ENCODE data around the gene CDT1. TPM values are rescaled to one million over a fixed set of nuclear protein-coding genes. Genes with fewer than 3 reads are reported as not detected.
A peak's percentile ranks its signal among the peaks of the same experiment; 100 is the strongest.

The CDT1 gene
- total RNA-seq, 1 experiment from 2014 or later: 154 TPM

DNA sequence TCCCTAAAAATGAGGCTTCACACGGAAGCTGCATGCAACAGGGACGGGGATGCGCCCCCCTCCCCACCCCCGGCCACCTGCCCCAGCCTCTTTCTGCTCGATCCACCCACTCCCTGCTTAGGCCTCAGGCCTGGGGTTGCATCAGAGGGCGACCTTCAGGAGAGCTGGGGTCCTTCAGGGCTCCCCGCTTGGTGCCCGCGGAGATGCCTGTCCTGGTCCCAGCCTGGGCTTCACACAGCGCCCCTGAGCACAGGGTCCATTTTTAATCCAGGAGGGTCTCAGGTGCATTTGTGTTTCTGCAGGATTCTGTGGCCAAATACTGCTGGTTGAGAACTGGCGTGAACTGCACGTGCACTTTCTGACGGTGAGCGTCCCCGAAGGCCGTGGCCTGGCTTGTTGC, 15.5 kb downstream of the CDT1 start:
- TF ChIP-seq GABPB1 (CRISPR knock-in tag; IDR thresholded peaks at IDR 0.05) (no peak), ATF1 (CRISPR knock-in tag; IDR thresholded peaks at IDR 0.05) (no peak), MXD4 (CRISPR knock-in tag; IDR thresholded peaks at IDR 0.05; ENCODE audit: borderline replicate concordance) (no peak), OVOL2 (CRISPR knock-in tag; IDR thresholded peaks at IDR 0.05; ENCODE audit: borderline replicate concordance) (no peak), ZBTB21 (CRISPR knock-in tag; IDR thresholded peaks at IDR 0.05; ENCODE audit: borderline replicate concordance) (no peak), NR3C1 (CRISPR knock-in tag; conservative IDR thresholded peaks at IDR 0.05; ENCODE audit: low read depth) (no peak)
- TF ChIP-seq, protein P1, sequence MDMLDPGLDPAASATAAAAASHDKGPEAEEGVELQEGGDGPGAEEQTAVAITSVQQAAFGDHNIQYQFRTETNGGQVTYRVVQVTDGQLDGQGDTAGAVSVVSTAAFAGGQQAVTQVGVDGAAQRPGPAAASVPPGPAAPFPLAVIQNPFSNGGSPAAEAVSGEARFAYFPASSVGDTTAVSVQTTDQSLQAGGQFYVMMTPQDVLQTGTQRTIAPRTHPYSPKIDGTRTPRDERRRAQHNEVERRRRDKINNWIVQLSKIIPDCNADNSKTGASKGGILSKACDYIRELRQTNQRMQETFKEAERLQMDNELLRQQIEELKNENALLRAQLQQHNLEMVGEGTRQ (CRISPR knock-in tag; IDR thresholded peaks at IDR 0.05): no peak
- H3K9me3 Mint-ChIP-seq: no peaks in the 10 kb centered on the region
- ATAC-seq: no peak; the same call in 1 of the 2 replicates
- no peaks in the 10 kb centered on the region for H3K36me3 Mint-ChIP-seq
- no peaks in the 10 kb centered on the region for H3K27me3 Mint-ChIP-seq (ENCODE audit: low read depth)
- POLR2A ChIA-PET: no interaction called here
- no peak for DNase-seq (ENCODE audit: low spot score)
- H3K27ac Mint-ChIP-seq: peak overlapping the region; percentile 33; the same call in 1 of the 2 replicates
- CTCF ChIA-PET: interaction anchor here (0.6 to 5.5 kb wide), 5 partner anchors 62 to 758 kb away, joined by 3 to 32 read pairs (median 4); no protein-coding TSS in a partner anchor
- H3K4me1 Mint-ChIP-seq: no peaks in the 10 kb centered on the region; the same call in 1 of the 2 replicates
- H3K4me3 Mint-ChIP-seq: no peak overlapping the region

DNA sequence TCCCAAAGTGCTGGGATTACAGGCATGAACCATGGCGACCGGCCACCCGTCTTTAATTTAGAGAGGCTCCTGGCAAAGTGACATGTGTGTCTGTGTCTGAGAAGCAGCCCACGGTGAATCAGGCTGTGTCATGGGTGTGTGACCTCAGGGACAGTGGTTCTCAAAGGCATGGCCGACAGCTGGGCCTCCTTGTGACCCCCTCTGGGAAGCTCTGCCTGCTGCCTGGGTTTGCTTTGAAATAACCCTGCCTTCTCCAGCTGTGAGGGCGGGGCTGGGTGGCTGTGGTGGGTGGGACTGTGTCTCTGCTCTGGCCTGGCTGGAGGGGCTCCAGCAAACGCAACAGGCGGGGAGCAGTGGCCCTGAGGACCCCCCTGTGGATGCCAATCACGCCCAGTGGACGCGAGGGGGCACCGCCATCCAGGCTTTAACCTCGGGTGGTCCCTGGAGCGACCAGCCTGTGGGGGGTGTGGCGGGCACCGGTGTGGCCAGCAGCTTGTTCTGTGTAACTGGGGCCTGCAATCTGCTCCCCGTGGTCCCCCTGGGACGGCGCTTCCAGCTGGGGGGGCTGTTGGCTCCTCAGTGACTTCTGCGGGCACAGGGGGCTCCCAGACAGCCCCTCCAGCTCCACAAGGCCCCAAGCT, 16.9 kb downstream of the CDT1 start:
- H3K27ac Mint-ChIP-seq: no peak overlapping the region
- no peaks in the 10 kb centered on the region for H3K4me1 Mint-ChIP-seq
- no peaks in the 10 kb centered on the region for H3K27me3 Mint-ChIP-seq (ENCODE audit: low read depth)
- DNase-seq (ENCODE audit: low spot score) (no peak), ATAC-seq (no peak)
- H3K4me3 Mint-ChIP-seq: no peak overlapping the region
- H3K9me3 Mint-ChIP-seq: no peaks in the 10 kb centered on the region
- TF ChIP-seq TP53 (CRISPR knock-in tag; IDR thresholded peaks at IDR 0.05) (no peak), MXD4 (CRISPR knock-in tag; IDR thresholded peaks at IDR 0.05; ENCODE audit: borderline replicate concordance) (no peak), ZNF219 (CRISPR knock-in tag; IDR thresholded peaks at IDR 0.05; ENCODE audit: borderline replicate concordance) (no peak)
- TF ChIP-seq, protein P2, sequence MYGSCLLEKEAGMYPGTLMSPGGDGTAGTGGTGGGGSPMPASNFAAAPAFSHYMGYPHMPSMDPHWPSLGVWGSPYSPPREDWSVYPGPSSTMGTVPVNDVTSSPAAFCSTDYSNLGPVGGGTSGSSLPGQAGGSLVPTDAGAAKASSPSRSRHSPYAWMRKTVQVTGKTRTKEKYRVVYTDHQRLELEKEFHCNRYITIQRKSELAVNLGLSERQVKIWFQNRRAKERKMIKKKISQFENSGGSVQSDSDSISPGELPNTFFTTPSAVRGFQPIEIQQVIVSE (CRISPR knock-in tag; IDR thresholded peaks at IDR 0.05; ENCODE audit: borderline replicate concordance): no peak
- CTCF ChIA-PET: interaction anchor here (0.6 to 1.2 kb wide), 3 partner anchors 76 to 392 kb away, joined by 3 to 4 read pairs (median 3); no protein-coding TSS in a partner anchor
- POLR2A ChIA-PET: no interaction called here
- no peaks in the 10 kb centered on the region for H3K36me3 Mint-ChIP-seq

DNA sequence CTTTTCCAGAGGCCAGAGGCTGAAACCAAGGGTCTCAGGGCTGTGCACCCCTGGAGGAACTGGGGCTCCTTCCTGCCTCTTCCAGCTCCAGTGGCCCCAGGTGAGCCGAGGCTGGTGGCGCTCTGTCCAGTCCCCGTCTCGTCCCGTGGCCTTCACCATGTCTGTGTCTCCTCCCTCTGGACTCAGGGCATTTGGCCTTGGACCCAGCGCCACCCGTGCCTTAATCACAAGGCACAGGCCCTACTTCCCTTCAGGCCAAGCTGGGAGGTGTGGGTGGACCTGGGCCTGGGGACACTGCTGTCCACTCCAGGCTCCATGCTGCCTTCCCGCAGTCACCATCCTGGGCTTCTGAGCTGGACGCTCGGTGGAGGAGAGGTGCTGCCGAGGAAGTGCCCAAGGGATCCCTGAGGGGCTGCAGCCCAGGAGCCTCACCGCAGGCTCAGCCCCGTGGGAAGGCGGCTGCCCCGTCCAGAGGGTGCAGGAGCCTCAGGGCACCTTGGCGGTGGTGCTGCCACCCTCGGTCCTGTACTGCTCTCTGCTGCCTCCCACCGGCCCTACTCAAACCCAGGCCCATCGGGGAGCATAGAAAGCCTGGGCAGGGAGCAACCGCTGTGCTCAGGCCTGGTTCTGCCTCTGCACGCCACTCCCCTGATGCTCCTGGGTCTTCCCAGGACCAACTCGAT, 17.7 kb downstream of the CDT1 start:
- DNase-seq (ENCODE audit: low spot score) (no peak), ATAC-seq (peak; percentile 42)
- Mint-ChIP-seq H3K36me3 (no peaks in the 10 kb centered on the region), H3K27ac (no peak overlapping the region), H3K9me3 (no peaks in the 10 kb centered on the region), H3K4me1 (no peaks in the 10 kb centered on the region), H3K27me3 (ENCODE audit: low read depth) (no peaks in the 10 kb centered on the region), H3K4me3 (no peak overlapping the region)
- CTCF ChIA-PET: interaction anchor here (1.2 to 1.4 kb wide), 2 partner anchors 346 to 349 kb away, joined by 3 read pairs; no protein-coding TSS in a partner anchor
- POLR2A ChIA-PET: no interaction called here
- no peak for TF ChIP-seq ZNF671 (CRISPR knock-in tag; IDR thresholded peaks at IDR 0.05)
- TF ChIP-seq, protein P3, sequence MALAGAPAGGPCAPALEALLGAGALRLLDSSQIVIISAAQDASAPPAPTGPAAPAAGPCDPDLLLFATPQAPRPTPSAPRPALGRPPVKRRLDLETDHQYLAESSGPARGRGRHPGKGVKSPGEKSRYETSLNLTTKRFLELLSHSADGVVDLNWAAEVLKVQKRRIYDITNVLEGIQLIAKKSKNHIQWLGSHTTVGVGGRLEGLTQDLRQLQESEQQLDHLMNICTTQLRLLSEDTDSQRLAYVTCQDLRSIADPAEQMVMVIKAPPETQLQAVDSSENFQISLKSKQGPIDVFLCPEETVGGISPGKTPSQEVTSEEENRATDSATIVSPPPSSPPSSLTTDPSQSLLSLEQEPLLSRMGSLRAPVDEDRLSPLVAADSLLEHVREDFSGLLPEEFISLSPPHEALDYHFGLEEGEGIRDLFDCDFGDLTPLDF (CRISPR knock-in tag; IDR thresholded peaks at IDR 0.05): no peak
- TF ChIP-seq, protein P4, sequence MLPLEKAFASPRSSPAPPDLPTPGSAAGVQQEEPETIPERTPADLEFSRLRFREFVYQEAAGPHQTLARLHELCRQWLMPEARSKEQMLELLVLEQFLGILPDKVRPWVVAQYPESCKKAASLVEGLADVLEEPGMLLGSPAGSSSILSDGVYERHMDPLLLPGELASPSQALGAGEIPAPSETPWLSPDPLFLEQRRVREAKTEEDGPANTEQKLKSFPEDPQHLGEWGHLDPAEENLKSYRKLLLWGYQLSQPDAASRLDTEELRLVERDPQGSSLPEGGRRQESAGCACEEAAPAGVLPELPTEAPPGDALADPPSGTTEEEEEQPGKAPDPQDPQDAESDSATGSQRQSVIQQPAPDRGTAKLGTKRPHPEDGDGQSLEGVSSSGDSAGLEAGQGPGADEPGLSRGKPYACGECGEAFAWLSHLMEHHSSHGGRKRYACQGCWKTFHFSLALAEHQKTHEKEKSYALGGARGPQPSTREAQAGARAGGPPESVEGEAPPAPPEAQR (CRISPR knock-in tag; IDR thresholded peaks at IDR 0.05): no peak
- no peak for TF ChIP-seq FOXK1 (CRISPR knock-in tag; IDR thresholded peaks at IDR 0.05)
- TF ChIP-seq, protein P5, sequence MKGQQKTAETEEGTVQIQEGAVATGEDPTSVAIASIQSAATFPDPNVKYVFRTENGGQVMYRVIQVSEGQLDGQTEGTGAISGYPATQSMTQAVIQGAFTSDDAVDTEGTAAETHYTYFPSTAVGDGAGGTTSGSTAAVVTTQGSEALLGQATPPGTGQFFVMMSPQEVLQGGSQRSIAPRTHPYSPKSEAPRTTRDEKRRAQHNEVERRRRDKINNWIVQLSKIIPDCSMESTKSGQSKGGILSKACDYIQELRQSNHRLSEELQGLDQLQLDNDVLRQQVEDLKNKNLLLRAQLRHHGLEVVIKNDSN (CRISPR knock-in tag; IDR thresholded peaks at IDR 0.05): no peak
- no peak for TF ChIP-seq MXD4 (CRISPR knock-in tag; IDR thresholded peaks at IDR 0.05; ENCODE audit: borderline replicate concordance)
- no peak for TF ChIP-seq ZNF232 (CRISPR knock-in tag; IDR thresholded peaks at IDR 0.05)

All from WTC11 (cell line).